HCT116 (cell line): ENCODE results near the gene AGPS. TPM values are rescaled to one million over a fixed set of nuclear protein-coding genes. Genes with fewer than 3 reads are reported as not detected.

Experiments used
- ATAC-seq: fragments of 200-7000 bp; cut with Tn5 transposase; 2 replicates; pipeline ENCODE4 v1.9.1; 2020; ENCODE audit warnings: mild to moderate bottlenecking, moderate library complexity
- BruUV-seq: library from RNA; stranded (reverse); fragments of 400-500 nt; replicated peaks from 2 replicates; lab custom pipeline; 2021; lab: Mats Ljungman, UMichigan
- CTCF ChIA-PET: fragments of 300-600 bp; sonication (Branson Sonifier 250); formaldehyde crosslinking; loops from one replicate; lab custom pipeline; 2021; ENCODE audit warnings: antibody characterized with exemption; lab: Charles Lee
- POLR2A ChIA-PET: fragments of 300-600, 350-600 bp; sonication (Branson Sonifier 250); formaldehyde crosslinking; loops from one replicate; lab custom pipeline; 2021; ENCODE audit warnings: antibody characterized with exemption; lab: Charles Lee
- RAD21 ChIA-PET, 2 experiments: fragments of 300-600 bp; sonication (Branson Sonifier 250); formaldehyde crosslinking; loops; one replicate each; lab custom pipeline; 2023; ENCODE audit warnings: low total read pairs in 2 of 2; ENCODE audit not compliant: uncharacterized antibody in 2 of 2, unreplicated experiment in 2 of 2, low non-redundant PET in 1 of 2; lab: Charles Lee
- DNase-seq: peaks from one replicate; pipeline ENCODE4 v3.0.0-alpha.2; 2010; ENCODE audit warnings: low read depth, low spot score
- H2AFZ ChIP-seq: fragments of 200-600 bp; shearing (Covaris generic), sonication (generic); 2 replicates; pipeline ENCODE4 v1.6.1; 2017; ENCODE audit warnings: low read depth, mixed run types, mixed read lengths, antibody characterized with exemption, low read length; ENCODE audit not compliant: poor library complexity, severe bottlenecking
- H3K27ac ChIP-seq: 2 replicates; pipeline ENCODE4 v1.5.1; 2012; ENCODE audit warnings: low read depth, low read length
- H3K27me3 ChIP-seq: fragments of 200-600 bp; sonication (generic); 2 replicates; pipeline ENCODE4 v1.6.1; 2016; ENCODE audit warnings: mixed run types, low read length, mixed read lengths; ENCODE audit not compliant: insufficient read depth
- H3K36me3 ChIP-seq, 2 experiments: fragments of 200-500 bp in 1 of 2; fragments of 200-600 bp in 1 of 2; sonication (Bioruptor generic) in 1 of 2; sonication (generic) in 1 of 2; 2 replicates each; pipeline versions ENCODE4 v1.5.1 to v1.6.1; 2014 to 2016; ENCODE audit warnings: low read length in 2 of 2, inconsistent platforms in 1 of 2, mixed read lengths in 1 of 2, mixed run types in 1 of 2; ENCODE audit not compliant: insufficient read depth in 2 of 2, control insufficient read depth in 1 of 2
- H3K4me1 ChIP-seq, 2 experiments: fragments of 200-600 bp in 1 of 2; sonication (generic) in 1 of 2; 2 replicates each; pipeline versions ENCODE4 v1.5.1 to v1.6.1; 2012 to 2017; ENCODE audit warnings: low read length in 2 of 2, inconsistent platforms in 1 of 2, mild to moderate bottlenecking in 1 of 2, mixed read lengths in 1 of 2, mixed run types in 1 of 2, moderate library complexity in 1 of 2; ENCODE audit not compliant: insufficient read depth in 2 of 2, control insufficient read depth in 1 of 2
- H3K4me2 ChIP-seq: fragments of 200-600 bp; sonication (generic); 2 replicates; pipeline ENCODE4 v1.6.1; 2017; ENCODE audit warnings: mixed run types, low read length, mixed read lengths
- H3K4me3 ChIP-seq, 2 experiments: fragments of 200-600 bp in 1 of 2; sonication (generic) in 1 of 2; replicated peaks in 1 of 2; 2 replicates each; pipeline ENCODE4 v1.5.1; 2011 to 2016; ENCODE audit warnings: low read length in 2 of 2, control low read depth in 1 of 2, low read depth in 1 of 2, mild to moderate bottlenecking in 1 of 2, mixed read lengths in 1 of 2, mixed run types in 1 of 2
- H3K79me2 ChIP-seq: fragments of 200-600 bp; sonication (generic); 2 replicates; pipeline ENCODE4 v1.6.1; 2017; ENCODE audit warnings: mild to moderate bottlenecking, mixed run types, low read length, moderate library complexity, mixed read lengths; ENCODE audit not compliant: insufficient read depth
- H3K9ac ChIP-seq: fragments of 200-600 bp; sonication (generic); 2 replicates; pipeline ENCODE4 v1.6.1; 2016; ENCODE audit warnings: low read length, mixed read lengths
- H3K9me2 ChIP-seq: fragments of 200-600 bp; sonication (generic), shearing (Covaris generic); 2 replicates; pipeline ENCODE4 v1.6.1; 2017; ENCODE audit warnings: mixed run types, mild to moderate bottlenecking, moderate library complexity; ENCODE audit not compliant: insufficient read depth
- H3K9me3 ChIP-seq, 2 experiments: fragments of 200-500 bp in 1 of 2; fragments of 200-600 bp in 1 of 2; sonication (Bioruptor generic) in 1 of 2; sonication (generic) in 1 of 2; 2 replicates each; pipeline ENCODE4 v1.6.1; 2014 to 2017; ENCODE audit warnings: low read length in 2 of 2, mixed read lengths in 2 of 2, inconsistent platforms in 1 of 2, low read depth in 1 of 2, mild to moderate bottlenecking in 1 of 2, mixed run types in 1 of 2, moderate library complexity in 1 of 2; ENCODE audit not compliant: control insufficient read depth in 1 of 2, insufficient read depth in 1 of 2
- H4K20me1 ChIP-seq: fragments of 200-600 bp; sonication (generic), shearing (Covaris generic); 2 replicates; pipeline ENCODE4 v1.6.1; 2017; ENCODE audit warnings: mixed run types, mild to moderate bottlenecking, moderate library complexity; ENCODE audit not compliant: insufficient read depth
- FOSL1 ChIP-seq: IDR thresholded peaks from 2 replicates; pipeline ENCODE4 v1.6.1; 2012; ENCODE audit warnings: low read depth
- JUND ChIP-seq: IDR thresholded peaks from 2 replicates; pipeline ENCODE4 v1.6.1; 2012
- SIN3A ChIP-seq: IDR thresholded peaks from 2 replicates; pipeline ENCODE4 v1.6.1; 2012; ENCODE audit warnings: low read depth
- SRF ChIP-seq: IDR thresholded peaks from 2 replicates; pipeline ENCODE4 v1.6.1; 2012; ENCODE audit warnings: low read depth
- TCF7L2 ChIP-seq: IDR thresholded peaks from 2 replicates; pipeline ENCODE4 v1.7.0; 2011; ENCODE audit warnings: borderline replicate concordance, inconsistent platforms; ENCODE audit not compliant: insufficient read depth, insufficient read length; ENCODE audit errors: extremely low read depth
- YY1 ChIP-seq: IDR thresholded peaks from 2 replicates; pipeline ENCODE4 v1.6.1; 2011; ENCODE audit warnings: low read length, low read depth, moderate library complexity, mild to moderate bottlenecking; ENCODE audit not compliant: insufficient replicate concordance; ENCODE audit errors: extremely low read depth
- ZBTB33 ChIP-seq: IDR thresholded peaks from 2 replicates; pipeline ENCODE4 v1.6.1; 2011; ENCODE audit warnings: mild to moderate bottlenecking, low read length, moderate library complexity; ENCODE audit not compliant: insufficient replicate concordance; ENCODE audit errors: extremely low read depth
- intact Hi-C: fragments of 100-400 bp; cut with micrococcal nuclease; formaldehyde crosslinking; loops from 2 replicates; pipeline ENCODE4 v1.10.0; 2022
- total RNA-seq: library from RNA; stranded (reverse); gene quantifications from one replicate; pipeline ENCODE4 v1.2.1, GENCODE V29; 2021; ENCODE audit not compliant: unreplicated experiment

The AGPS gene
- total RNA-seq, 1 experiment from 2014 or later: 66.6 TPM

- H3K9ac ChIP-seq: no peak overlapping the region
- H3K27me3 ChIP-seq: no peaks in the 10 kb centered on the region
- no peak overlapping the region for H2AFZ ChIP-seq
- no peak overlapping the region for H3K4me3 ChIP-seq
- H3K4me1 ChIP-seq: peaks cover 15 to 19% of the 10 kb centered on the region in 2 experiments
- CTCF ChIA-PET: no interaction called here
- no peak overlapping the region for H3K4me2 ChIP-seq
- intact Hi-C loops: no loop called here
- no TSS peak for BruUV-seq
- ATAC-seq (no peak), DNase-seq (no peak)
- peaks cover 0 to 10% of the 10 kb centered on the region in 2 experiments; a peak in 1 of 4 replicates for H3K36me3 ChIP-seq
- no peak overlapping the region for H3K27ac ChIP-seq
- H3K79me2 ChIP-seq: no peaks in the 10 kb centered on the region
- no peaks in the 10 kb centered on the region for H4K20me1 ChIP-seq
- POLR2A ChIA-PET: no interaction called here
- RAD21 ChIA-PET: no interaction called here
- no peaks in the 10 kb centered on the region for H3K9me3 ChIP-seq
- no peaks in the 10 kb centered on the region for H3K9me2 ChIP-seq
- TF ChIP-seq YY1: no peak
- no peak for TF ChIP-seq SRF
- TF ChIP-seq JUND: no peak
- TF ChIP-seq FOSL1: 0 out of 2 replicates have a peak, but pooled peaks have one; percentile 6
- no peak for TF ChIP-seq ZBTB33
- no peak for TF ChIP-seq SIN3A
- TF ChIP-seq TCF7L2: no peak
Measured at GRCh38 chr2:177478029-177478428, 85.5 kb downstream of the AGPS start.

GRCh38 chr2:177478907-177479306 lies 86.3 kb downstream of the AGPS start:
- CTCF ChIA-PET: interaction anchor here (0.6 kb wide), 1 partner anchor 12 kb away, joined by 4 read pairs; no protein-coding TSS in a partner anchor
- no peak for TF ChIP-seq TCF7L2
- RAD21 ChIA-PET: no interaction called here
- BruUV-seq: no TSS peak
- POLR2A ChIA-PET: no interaction called here
- no peaks in the 10 kb centered on the region for H3K9me2 ChIP-seq
- H3K36me3 ChIP-seq: peaks cover 0 to 10% of the 10 kb centered on the region in 2 experiments; a peak in 1 of 4 replicates
- no peaks in the 10 kb centered on the region for H4K20me1 ChIP-seq
- H3K9ac ChIP-seq: no peak overlapping the region
- H3K27ac ChIP-seq: no peak overlapping the region
- H3K4me3 ChIP-seq: no peak overlapping the region
- H3K4me1 ChIP-seq: peaks cover 14 to 15% of the 10 kb centered on the region in 2 experiments
- no peaks in the 10 kb centered on the region for H3K79me2 ChIP-seq
- no peak for DNase-seq
- no peaks in the 10 kb centered on the region for H3K9me3 ChIP-seq
- H2AFZ ChIP-seq: no peak overlapping the region
- ATAC-seq: no peak
- H3K4me2 ChIP-seq: no peak overlapping the region
- H3K27me3 ChIP-seq: no peaks in the 10 kb centered on the region
- intact Hi-C loops: no loop called here
